Activated naive CD8-positive, alpha-beta T cell (primary cell): Measurements from ENCODE around the gene PYHIN1.
"Not testable (repeated sequence)": the region's sequence is repeated elsewhere in the genome, so short reads cannot be mapped to it uniquely, and the experiment has no call there.

Experiments used
- H3K27ac Mint-ChIP-seq: one replicate; pipeline ENCODE4 v1.8.0; 2021; ENCODE audit warnings: mixed read lengths
- H3K27me3 Mint-ChIP-seq: one replicate; pipeline ENCODE4 v1.8.0; 2021; ENCODE audit warnings: mixed read lengths
- H3K36me3 Mint-ChIP-seq: one replicate; pipeline ENCODE4 v1.8.0; 2021; ENCODE audit warnings: mixed read lengths
- H3K4me1 Mint-ChIP-seq: one replicate; pipeline ENCODE4 v1.8.0; 2021; ENCODE audit warnings: low read depth, mixed read lengths
- H3K4me3 Mint-ChIP-seq: one replicate; pipeline ENCODE4 v1.8.0; 2021; ENCODE audit warnings: mild to moderate bottlenecking, mixed read lengths
- H3K9me3 Mint-ChIP-seq: one replicate; pipeline ENCODE4 v1.8.0; 2021; ENCODE audit warnings: low read depth, mixed read lengths

Gene PYHIN1

DNA sequence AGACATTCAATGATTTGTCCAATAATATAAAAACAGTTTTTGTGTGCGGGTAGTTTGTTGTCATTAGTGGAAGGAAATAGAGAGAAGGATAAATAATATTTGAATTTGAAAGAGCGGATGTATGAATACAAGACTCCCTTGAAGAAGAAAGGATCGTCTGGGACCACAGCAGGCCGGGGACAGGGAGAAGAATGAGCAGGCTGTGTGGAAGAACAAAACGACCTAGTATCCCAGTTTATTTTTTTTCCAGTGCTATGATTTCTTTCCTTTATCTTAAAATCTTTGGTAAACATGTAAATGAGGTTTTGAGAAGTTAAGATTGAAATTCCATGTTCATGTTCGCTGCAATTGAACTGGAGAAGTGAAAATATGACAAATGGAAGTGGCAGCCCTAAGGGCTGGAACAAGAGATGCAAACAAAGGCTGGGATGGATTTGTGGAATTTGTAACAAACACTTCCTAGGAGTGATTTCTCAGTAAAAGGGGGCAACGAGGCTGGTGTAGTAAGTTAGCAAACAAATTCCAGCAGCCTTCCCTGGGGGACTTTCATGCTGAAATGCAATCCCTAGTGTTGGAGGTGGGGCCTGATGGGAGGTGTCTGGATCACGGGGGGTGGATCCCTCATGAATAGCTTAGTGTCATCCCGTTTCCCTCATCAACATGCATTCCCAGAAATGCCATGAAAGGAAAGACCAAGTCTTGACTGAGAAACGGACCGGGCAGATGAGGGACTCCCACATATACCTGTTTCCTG, 68.1 kb downstream of the PYHIN1 start:
- Mint-ChIP-seq H3K9me3 (no peaks in the 10 kb centered on the region), H3K27me3 (no peaks in the 10 kb centered on the region), H3K36me3 (no peaks in the 10 kb centered on the region), H3K4me3 (no peak overlapping the region), H3K27ac (no peak overlapping the region), H3K4me1 (peaks cover 14% of the 10 kb centered on the region)

DNA sequence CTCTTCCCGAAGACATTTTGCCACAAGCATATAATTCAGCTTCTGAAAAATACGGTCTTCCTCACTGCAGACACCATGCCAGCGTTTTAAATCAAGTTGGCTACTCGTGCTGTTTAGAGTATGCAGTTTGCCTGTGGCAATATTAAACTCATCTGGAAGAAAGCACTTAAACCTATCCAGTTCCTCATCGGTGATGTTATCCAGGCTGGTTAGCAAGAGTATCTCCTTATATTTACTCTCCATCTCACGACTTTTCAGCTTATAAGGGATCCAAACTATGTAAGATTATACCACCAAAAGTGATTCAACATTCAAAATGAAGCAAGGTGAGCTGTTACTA, 68.7 kb downstream of the PYHIN1 start:
- H3K27me3 Mint-ChIP-seq, result no peaks in the 10 kb centered on the region
- H3K27ac Mint-ChIP-seq, result no peak overlapping the region
- H3K4me1 Mint-ChIP-seq, result peaks cover 14% of the 10 kb centered on the region
- no peak overlapping the region for H3K4me3 Mint-ChIP-seq
- H3K9me3 Mint-ChIP-seq, result no peaks in the 10 kb centered on the region
- H3K36me3 Mint-ChIP-seq, result no peaks in the 10 kb centered on the region

DNA sequence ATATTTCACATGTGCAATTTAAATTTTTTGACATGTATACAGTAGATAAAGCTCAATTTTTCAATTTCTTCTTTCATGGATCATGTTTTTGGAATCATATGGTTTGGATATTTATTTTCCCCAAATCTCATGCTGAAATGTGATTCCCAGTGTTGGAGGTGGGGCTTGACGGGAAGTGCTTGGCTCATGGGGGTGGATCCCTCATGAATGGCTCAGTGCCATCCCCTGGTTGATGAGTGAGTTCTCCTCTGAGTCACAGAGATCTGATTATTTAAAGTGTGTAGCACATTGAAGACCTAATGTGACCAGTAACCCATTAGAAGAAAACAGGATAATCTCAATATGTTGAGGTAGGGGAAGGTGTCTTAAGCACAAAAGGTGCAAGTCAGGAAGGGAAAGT, 69.3 kb downstream of the PYHIN1 start:
- H3K4me3 Mint-ChIP-seq, result no peak overlapping the region
- no peaks in the 10 kb centered on the region for H3K36me3 Mint-ChIP-seq
- H3K9me3 Mint-ChIP-seq, result no peaks in the 10 kb centered on the region
- H3K27me3 Mint-ChIP-seq, result no peaks in the 10 kb centered on the region
- peaks cover 14% of the 10 kb centered on the region for H3K4me1 Mint-ChIP-seq
- no peak overlapping the region for H3K27ac Mint-ChIP-seq

DNA sequence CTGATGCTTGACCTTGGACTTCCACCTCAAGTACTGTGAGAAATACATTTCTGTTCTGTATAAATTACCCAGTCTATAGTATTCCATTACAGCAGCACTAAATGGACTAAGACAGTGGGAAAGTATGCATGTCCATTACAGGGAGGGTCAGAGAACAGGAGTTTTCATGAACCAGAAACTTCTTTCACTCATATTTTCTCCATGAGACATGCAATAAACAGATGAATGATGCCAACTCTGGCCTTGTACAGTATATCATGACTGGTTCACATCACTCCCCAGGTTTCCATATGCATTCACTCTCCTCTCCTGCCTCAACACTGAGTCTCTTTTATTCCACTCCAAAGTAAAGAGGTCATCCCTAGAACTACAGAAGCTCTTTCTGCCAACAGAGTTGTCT, 73.8 kb downstream of the PYHIN1 start:
- Mint-ChIP-seq H3K4me1 (peaks cover 24% of the 10 kb centered on the region), H3K9me3 (no peaks in the 10 kb centered on the region)

DNA sequence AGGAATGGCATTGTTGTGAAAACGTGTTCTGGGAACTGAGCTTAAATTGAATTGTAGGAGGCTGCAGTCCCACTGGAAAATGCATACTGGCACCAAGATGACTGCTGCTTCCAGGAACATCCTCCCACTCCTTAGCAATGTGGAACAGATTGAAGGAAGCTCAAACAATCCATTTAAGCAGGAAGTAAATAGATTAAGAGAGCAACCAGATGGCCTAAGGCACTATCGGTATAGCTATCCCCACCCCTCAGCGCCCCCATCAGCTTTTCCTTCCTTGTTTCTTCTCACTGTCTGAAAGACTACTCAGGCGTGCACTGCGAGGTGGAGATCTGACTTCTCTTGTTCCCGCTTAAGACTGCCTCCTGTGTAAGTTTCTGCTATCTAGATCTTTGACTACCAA, 74.3 kb downstream of the PYHIN1 start:
- Mint-ChIP-seq H3K36me3 (peaks cover 6% of the 10 kb centered on the region), H3K27me3 (no peaks in the 10 kb centered on the region), H3K4me3 (no peak overlapping the region), H3K9me3 (no peaks in the 10 kb centered on the region), H3K4me1 (peaks cover 22% of the 10 kb centered on the region), H3K27ac (peak overlapping the region; percentile 14)

More for the DNA sequence above, 73.8 kb downstream of the PYHIN1 start:
- H3K27me3 Mint-ChIP-seq, result no peaks in the 10 kb centered on the region
- no peak overlapping the region for H3K4me3 Mint-ChIP-seq
- H3K27ac Mint-ChIP-seq, result peak overlapping the region; percentile 14
- H3K36me3 Mint-ChIP-seq, result peaks cover 2% of the 10 kb centered on the region

DNA sequence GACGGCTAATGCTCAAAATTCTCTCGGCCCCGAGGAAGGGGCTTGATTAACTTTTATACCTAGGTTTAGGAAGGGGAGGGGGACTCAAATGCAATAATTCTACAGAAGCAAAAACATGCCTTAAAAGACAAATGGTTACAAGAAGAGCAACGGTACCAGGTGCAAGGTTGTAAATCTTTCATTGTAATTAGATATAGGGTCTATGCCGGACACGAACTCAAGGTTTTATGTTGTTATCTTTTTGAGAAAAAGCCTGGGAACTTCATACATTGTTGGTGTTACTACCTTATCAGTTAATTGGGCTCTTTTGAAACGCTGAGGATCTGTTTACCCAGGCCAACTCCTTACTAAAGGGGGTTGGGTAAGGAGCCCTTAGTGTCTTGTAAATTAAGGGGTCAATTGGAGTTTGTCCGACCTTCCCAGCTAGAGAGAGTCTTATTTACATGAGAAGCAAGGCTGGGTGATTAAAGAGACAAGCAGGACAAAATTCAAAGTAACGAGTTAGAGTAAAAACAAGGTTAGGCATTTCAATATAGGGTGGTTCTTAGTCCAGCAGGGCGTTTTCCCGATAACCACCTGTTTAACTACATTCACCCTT, 75.0 kb downstream of the PYHIN1 start:
- Mint-ChIP-seq H3K4me1 (peaks cover 21% of the 10 kb centered on the region), H3K27ac (peak overlapping the region; percentile 11)
- H3K36me3 Mint-ChIP-seq, H3K4me3 Mint-ChIP-seq, H3K9me3 Mint-ChIP-seq, H3K27me3 Mint-ChIP-seq: not testable (repeated sequence)

DNA sequence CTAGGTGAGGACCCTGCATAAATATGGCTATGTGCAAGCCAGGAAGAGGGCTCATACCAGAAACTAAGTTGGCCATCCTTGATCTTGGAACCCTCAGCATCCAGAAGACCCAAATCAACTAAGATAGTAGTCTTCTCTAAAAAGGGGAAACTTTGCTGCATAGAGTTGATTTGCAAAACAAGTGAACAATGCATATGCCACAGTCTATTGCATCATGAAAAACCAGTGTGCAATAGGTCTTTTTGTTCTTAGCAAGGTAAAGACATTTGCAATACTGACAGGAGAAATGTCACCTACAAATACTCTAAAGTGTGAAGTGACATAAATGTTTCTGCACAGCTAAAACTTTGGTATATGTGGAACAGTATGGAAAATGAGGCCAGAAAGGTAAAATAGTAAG, 76.4 kb downstream of the PYHIN1 start:
- Mint-ChIP-seq H3K4me3 (no peak overlapping the region), H3K27ac (peak overlapping the region; percentile 91), H3K4me1 (peaks cover 28% of the 10 kb centered on the region), H3K27me3 (no peaks in the 10 kb centered on the region), H3K9me3 (no peaks in the 10 kb centered on the region), H3K36me3 (peaks cover 10% of the 10 kb centered on the region)

DNA sequence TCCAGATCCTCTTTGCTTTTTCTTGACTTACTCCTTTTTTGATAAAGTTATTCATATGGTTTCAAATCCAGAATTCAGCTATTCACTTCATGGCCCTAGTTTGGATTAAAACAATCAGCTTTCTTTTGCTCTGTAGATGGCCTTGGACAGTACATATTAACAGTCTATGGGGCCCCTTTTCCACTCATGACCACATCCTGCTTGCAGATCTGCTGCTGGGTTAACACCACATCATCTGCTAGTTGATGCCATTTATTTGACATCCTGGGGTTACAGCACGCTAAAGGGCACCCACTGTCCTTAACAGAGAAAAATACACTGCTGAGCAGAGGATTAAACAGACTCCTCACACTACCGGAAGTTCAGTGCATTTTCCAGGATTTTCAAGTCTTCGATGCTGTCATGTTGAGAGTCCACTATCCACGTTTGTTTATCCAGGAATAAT, 77.4 kb downstream of the PYHIN1 start:
- peaks cover 35% of the 10 kb centered on the region for H3K4me1 Mint-ChIP-seq
- peaks cover 15% of the 10 kb centered on the region for H3K36me3 Mint-ChIP-seq

DNA sequence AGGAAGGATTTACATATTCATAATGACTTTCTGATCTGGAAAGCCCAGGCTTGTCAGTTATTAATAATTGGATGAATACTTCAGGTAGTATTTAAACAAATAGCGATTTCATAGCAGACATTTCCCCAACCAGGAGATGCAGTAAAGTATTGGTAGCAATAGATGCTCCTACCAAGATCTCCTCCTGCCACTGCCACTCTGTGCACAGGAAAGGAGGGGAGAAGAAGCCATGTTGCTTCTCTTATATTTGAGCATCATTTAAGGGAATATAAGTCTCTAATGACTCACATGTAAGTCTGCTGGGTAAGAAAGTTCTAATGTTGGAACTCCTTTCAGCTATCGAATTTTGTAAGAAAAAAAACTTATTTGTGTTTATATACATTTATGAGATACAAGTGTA, 77.9 kb downstream of the PYHIN1 start:
- H3K4me1 Mint-ChIP-seq, result peaks cover 40% of the 10 kb centered on the region
- H3K27ac Mint-ChIP-seq, result peak overlapping the region; percentile 97
- peaks cover under 1% of the 10 kb centered on the region for H3K9me3 Mint-ChIP-seq
- H3K27me3 Mint-ChIP-seq, result no peaks in the 10 kb centered on the region
- peaks cover 21% of the 10 kb centered on the region for H3K36me3 Mint-ChIP-seq
- peak overlapping the region; percentile 92 for H3K4me3 Mint-ChIP-seq

More for the DNA sequence above, 77.4 kb downstream of the PYHIN1 start:
- H3K4me3 Mint-ChIP-seq, result peak overlapping the region; percentile 92
- no peaks in the 10 kb centered on the region for H3K27me3 Mint-ChIP-seq
- H3K9me3 Mint-ChIP-seq, result no peaks in the 10 kb centered on the region
- H3K27ac Mint-ChIP-seq, result peak overlapping the region; percentile 97

DNA sequence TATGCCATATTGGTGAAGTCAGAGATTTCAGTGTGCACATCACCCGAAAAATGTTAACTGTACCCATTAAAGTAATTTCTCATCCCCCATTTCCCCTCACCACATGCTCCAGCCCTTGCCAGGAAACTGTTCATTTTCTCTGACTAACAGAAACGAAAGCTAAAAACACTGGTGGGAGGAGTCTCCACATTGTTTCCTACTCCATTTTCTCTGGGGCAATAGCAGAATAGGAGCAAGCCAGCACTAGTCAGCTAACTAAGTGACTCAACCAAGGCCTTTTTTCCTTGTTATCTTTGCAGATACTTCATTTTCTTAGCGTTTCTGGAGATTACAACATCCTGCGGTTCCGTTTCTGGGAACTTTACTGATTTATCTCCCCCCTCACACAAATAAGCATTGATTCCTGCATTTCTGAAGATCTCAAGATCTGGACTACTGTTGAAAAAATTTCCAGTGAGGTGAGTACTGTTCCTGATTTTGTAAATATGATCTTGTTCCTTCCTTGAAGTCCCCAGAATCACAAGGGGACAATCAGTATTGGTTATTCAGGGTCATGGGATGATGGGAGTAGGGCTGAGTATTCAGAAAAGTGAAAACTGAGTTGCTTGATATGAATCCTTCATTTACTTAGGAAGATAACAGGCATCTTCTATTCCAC, 78.5 kb downstream of the PYHIN1 start, which contains the start of gene IFI16:
Gene IFI16 (plus strand): TSS at position 204 of the 658 bp plus-strand sequence. CDS start 4,774 bp downstream, outside the sequence.
- no peaks in the 10 kb centered on the region for H3K27me3 Mint-ChIP-seq
- H3K27ac Mint-ChIP-seq, result peak within 1 kb of the TSS; percentile 97
- peaks cover 45% of the 10 kb centered on the region for H3K4me1 Mint-ChIP-seq
- H3K36me3 Mint-ChIP-seq, result peaks cover 26% of the 10 kb centered on the region
- H3K9me3 Mint-ChIP-seq, result peaks cover 3% of the 10 kb centered on the region
- peak within 1 kb of the TSS; percentile 92 for H3K4me3 Mint-ChIP-seq

DNA sequence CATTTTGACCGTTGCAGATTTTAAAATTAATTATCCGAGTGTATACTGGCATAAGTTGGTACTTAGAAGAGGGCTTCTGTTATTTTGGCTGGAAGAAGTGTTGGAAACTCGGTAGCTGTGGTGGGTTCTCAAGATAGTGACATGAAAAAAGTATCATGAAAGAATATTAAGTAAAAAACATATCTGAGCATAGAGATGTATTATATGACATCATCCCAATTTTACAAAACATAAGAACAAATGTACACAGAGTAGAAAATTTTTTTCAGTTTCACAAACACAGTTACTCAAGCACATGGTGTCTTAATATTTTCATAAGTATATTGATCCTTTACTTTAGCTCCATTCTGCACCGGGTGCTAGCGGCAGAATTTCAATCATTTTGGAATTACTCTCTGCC, 79.0 kb downstream of the PYHIN1 start:
- Mint-ChIP-seq H3K36me3 (peaks cover 30% of the 10 kb centered on the region), H3K27me3 (no peaks in the 10 kb centered on the region), H3K27ac (peak overlapping the region; percentile 97), H3K9me3 (peaks cover 3% of the 10 kb centered on the region), H3K4me1 (peaks cover 50% of the 10 kb centered on the region), H3K4me3 (peak overlapping the region; percentile 92)

DNA sequence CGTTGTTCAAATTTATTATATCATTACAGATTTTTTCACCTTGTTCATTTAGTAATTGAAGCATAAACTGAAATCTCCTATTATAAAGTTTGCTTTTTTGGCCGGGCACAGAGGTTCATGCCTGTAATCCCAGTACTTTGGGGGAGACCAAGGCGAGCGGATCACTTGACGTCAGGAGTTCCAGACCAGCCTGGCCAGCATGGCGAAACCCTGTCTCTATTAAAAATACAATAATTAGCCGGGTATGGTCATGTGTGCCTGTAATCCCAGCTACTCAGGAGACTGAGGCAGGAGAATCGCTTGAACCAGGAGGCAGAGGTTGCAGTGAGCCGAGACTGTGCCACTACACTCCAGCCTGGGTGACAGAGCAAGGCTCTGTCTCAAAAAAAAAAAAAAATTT, 79.6 kb downstream of the PYHIN1 start:
- Mint-ChIP-seq H3K4me3 (peak overlapping the region; percentile 92), H3K27ac (peak overlapping the region; percentile 97), H3K4me1 (peaks cover 56% of the 10 kb centered on the region), H3K36me3 (peaks cover 36% of the 10 kb centered on the region)
- not testable (repeated sequence) for H3K9me3 Mint-ChIP-seq, H3K27me3 Mint-ChIP-seq

DNA sequence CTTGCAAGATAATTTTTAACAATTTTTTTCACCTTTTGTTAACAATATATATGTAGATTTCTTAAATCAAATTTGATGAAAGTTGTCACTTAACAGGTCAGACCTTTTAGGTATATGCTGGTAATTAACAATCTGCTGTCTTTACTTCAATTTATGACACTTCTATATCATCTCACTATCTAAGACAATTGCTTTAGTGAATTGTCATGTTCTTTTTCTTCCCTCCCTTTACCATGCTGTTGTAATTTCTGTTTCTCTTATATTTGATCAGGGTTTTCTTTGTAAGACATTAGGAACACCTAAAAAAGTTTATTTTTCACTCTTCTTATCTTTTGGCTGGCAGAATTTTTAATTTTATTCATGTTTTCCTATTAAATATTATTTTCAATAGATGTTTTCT, 80.4 kb downstream of the PYHIN1 start:
- no peaks in the 10 kb centered on the region for H3K27me3 Mint-ChIP-seq
- peaks cover 3% of the 10 kb centered on the region for H3K9me3 Mint-ChIP-seq
- H3K4me1 Mint-ChIP-seq, result peaks cover 62% of the 10 kb centered on the region
- H3K4me3 Mint-ChIP-seq, result peak overlapping the region; percentile 92
- H3K36me3 Mint-ChIP-seq, result peaks cover 37% of the 10 kb centered on the region
- H3K27ac Mint-ChIP-seq, result peak overlapping the region; percentile 96

DNA sequence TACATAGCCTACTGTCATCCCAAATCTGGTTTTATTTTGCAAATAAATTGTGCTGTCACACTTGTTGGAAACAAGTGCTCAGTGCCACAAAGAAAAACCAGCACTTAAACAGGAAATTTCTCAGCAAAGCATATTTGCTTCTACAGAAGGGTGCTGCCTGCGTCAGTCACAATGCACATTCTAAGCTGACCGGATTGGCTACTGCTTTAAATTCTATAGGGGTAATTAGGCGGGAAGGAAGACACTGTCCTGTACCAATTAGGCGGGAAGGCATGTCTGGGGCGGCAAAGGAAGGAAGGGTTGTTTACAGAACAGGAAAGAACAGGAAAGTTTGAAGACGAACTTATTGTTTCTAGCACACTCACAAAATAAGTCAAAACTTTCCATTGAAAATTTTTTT, 81.1 kb downstream of the PYHIN1 start:
- Mint-ChIP-seq H3K27me3 (no peaks in the 10 kb centered on the region), H3K4me3 (peak overlapping the region; percentile 92), H3K4me1 (peaks cover 66% of the 10 kb centered on the region), H3K36me3 (peaks cover 39% of the 10 kb centered on the region), H3K9me3 (peaks cover 3% of the 10 kb centered on the region), H3K27ac (peak overlapping the region; percentile 96)

DNA sequence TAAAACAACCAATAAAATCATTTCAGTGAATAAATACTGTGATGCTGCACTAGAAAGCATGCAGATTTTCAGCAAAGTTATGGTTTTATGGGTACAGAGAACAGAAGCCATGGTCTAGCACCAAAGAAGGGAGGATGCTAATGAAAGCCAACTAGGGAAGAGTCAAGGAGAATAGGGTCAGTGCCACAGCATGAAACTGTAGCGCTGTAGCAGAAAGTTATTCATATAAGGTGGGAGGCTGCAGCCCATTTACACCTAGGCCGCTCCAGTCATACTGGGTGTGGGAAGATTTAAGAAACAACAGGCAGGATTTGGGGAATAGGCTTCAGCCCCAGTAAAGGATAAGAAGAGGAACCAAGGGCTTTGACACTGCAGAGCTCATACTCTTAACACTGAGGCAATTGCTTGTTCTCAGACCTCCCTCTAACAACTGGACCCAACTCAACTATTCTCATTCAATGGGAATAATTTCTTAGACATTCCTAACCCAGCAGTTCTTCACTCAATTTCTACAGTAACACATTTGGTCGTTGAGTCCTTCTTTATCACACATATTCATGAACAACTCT, 82.7 kb downstream of the PYHIN1 start:
- Mint-ChIP-seq H3K27me3 (no peaks in the 10 kb centered on the region), H3K27ac (peak overlapping the region; percentile 96), H3K4me3 (peak overlapping the region; percentile 92), H3K36me3 (peaks cover 47% of the 10 kb centered on the region), H3K4me1 (peaks cover 59% of the 10 kb centered on the region), H3K9me3 (peaks cover 3% of the 10 kb centered on the region)
